Left renal cortex interstitium (tissue), 4 donors: ENCODE results near the gene PDK3. TPM values are rescaled to one million over a fixed set of nuclear protein-coding genes. Genes with fewer than 3 reads are reported as not detected.

Experiments used
- DNase-seq, 4 donors: peaks; one replicate each; pipeline ENCODE4 v3.0.0-alpha.2; 2013; ENCODE audit warnings: low read depth in 4 of 4, low spot score in 2 of 4, missing footprints in 1 of 4
- polyA plus RNA-seq, 4 donors: library from polyadenylated mRNA; unstranded; fragments of 120-200 nt; gene quantifications; one replicate each; pipeline ENCODE4 v1.2.1, GENCODE V29; 2013; ENCODE audit not compliant: insufficient read length in 4 of 4

Gene PDK3
- polyA plus RNA-seq, 4 donors = 7.5 to 11.4 (median 8.8) TPM

DNA sequence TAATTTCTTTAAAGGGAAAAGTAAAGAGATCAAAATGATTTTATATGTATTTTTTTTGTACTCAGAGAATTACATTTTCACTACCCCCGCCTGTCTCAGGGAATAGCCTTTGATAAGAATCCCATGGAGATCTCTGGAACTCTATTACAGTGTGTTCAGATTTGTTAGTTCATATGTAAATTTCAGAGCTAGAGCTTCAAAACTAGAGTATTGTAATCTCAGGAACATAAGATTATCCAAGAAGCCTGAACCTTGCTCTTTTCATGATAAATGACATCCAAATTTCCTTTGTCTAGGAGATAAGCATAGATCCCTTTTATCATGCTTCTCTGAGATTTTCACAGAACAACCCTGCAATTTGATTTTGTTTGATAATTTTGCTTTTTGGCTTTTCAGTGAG lies 82.9 kb downstream of the PDK3 start:
- no peak for DNase-seq

DNA sequence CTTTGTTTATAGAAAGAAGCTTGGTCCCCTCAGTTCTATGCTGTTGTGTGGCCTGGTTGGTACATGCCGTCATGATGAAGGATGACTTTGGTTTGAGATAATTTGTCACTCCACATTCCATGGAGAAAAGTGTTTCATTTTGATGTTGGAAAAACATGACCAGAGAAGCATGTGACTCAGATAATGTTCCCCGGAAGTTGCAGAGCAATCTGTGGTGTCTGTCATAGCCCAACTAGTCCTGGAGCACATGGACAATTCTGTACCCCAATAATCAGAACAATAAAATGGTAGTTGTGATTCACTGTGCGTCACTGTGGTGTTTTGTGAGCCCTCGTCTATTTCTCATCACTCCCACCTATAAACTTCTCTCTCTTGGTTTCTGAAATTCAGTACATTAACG lies 85.1 kb downstream of the PDK3 start:
- no peak for DNase-seq

DNA sequence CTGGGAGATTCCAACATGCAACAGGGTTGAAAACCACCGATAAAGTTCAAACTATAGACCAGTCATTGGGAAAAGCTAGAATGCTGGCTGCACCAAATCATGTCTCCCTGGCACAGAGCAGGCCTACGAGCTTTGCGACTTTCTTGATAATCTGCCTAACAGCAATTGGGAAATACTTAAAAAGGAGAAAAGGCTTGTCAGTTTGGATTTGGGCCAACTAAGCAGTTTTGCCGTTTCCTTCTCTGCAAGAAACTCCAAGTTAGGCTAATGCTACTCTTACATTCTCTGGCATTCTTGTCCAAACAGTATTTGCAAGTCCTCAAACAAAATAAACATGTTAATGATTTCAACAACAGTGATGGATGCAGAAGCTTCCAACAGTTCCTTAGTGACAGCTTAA lies 87.9 kb downstream of the PDK3 start:
- DNase-seq = no peak

DNA sequence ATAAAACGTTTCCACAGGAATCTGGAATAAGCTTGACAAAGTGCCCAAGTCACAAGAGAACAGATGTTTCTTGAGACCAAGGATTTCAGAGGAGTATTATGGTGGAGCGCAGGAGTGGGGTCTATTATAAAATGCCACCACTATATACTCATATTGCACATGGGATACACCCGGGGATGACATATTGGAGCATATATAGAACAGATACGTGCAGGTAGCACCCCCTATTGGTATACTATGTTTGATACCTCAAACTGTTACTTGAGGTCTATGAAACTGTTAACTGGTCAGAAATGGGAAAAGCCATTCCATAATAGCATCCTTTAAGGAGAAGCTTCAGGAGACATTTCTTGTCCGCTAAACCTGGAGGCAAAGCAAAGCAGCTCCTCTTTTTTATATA lies 96.0 kb downstream of the PDK3 start:
- no peak for DNase-seq

DNA sequence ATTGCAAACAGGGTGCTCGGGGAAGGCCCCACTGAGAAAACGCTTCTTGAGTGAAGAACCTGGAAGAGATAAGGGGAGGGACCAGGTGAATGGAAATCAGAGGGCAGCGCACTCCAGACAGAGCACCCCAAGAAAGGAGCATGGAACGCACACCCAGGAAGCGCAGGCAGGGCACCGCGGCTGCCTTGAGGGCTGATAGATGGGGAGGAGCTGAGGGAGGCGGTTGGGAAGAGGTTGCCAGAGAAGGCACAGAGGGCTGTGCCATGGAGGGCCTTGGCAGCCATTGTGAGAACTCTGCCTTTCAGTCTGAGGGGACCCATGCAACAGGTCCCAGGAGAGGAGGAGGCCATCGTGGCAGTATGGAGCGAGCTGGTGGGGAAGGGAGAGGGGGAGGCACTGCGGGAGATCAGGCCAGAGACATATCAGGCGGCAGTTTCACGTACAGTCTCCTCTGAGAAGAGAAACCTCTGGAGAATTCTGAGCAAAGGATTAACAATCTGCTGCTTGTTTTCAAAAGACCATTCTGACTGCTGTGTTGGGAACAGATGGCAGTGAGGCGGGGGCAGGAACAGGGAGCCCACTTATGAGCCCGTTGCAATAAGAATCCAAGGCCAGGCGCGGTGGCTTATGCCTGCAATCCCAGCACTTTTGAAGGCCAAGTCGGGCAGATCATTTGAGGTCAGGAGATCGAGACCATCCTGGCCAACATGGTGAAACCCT lies 98.4 kb downstream of the PDK3 start:
- no peak for DNase-seq

DNA sequence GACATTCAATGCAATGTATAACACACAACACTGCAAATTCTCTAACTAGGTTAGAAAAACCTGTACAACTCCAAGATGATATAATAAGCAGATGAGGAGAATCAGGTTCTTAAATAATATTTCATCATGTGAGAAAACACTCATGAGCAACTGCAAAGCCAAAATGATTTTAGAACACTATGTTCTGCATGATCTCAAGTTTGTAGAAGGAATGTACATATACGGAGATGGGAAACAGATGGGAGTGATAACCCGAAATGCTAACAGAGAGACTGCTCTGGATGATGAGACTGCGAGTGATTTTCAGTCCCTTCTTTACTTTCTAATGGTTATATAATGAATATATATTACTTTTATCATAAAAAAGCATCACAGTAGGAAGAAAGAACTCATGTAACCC lies 101.2 kb downstream of the PDK3 start:
- DNase-seq = no peak

DNA sequence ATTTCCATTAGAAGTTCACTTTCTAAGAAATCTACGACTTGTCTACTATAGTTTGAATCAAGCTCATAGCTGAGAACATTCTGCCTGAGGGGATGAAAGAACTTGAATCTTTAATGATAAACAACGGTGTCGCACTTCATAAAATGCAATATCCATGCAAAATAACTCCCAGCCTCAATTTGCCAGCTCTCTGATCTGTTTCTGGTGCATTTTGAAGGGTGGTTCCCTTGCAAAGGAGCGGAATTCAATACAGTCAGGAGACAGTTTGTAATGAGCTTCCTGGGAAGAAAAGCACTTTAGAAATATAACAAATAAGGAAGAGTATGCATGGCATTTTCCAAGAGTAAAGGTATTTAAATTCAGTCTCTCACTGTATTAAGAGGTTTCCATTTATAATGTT lies 102.1 kb downstream of the PDK3 start:
- no peak for DNase-seq

DNA sequence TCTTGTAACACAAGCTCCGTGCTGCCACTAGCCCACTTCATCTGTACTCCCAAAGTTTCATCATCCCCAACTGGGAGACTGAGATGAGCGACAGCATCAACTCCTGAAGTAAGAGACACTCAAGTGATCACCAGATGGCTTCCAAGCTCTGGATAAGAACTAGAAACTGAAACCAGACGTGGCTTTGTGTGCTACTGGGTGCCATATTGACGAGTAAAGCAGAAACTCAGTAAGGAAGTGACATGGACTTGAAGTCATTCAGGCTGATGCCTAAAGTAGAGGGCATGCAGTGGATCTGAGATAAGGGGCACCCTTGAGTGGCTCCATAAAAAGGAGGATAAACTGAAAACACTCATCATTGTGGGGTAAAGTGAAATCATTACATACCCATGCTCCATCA lies 109.7 kb downstream of the PDK3 start:
- DNase-seq = no peak

DNA sequence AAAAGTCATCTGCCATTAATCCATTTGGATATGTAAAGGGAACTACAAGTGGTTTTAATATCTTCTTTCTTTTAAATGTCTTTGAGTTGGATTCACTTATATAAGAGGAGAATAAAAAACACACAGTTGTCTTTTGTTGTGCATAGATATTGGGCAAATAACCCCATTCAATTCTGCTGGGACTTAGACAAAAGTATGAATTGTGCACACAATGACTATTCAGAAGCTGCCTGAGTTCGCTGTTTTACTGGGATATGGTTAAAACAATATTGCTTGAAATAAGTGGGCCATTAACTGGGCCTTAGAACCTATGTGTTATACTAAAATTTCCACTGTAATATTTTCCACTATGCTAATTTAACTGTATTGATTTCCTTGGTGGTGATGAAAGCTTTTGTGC lies 110.4 kb downstream of the PDK3 start:
- no peak for DNase-seq

DNA sequence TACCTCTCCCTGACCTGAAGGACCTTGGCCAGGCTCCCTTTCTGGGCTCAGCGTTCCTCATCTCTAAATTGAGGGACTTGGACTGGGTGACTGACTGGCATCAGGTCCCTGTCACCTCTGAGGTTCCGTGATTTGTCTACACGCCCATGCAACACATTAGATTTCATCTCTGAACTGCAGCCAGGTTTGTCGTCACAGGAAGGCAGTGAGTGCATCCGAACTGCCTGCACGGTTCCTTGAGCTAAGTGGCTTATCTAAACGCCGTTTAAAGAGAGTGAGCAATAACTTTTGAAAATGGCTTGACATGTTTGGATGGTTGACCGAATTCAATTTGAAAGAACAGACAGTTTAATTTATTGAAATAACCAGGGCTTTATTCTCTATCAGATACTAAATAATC lies 112.0 kb downstream of the PDK3 start:
- no peak for DNase-seq

Other genes starting within 250 kb of the PDK3 start
- gene SUPT20HL2, start 151.2 kb upstream of the PDK3 start, polyA plus RNA-seq = under 1 TPM in 1 of 4 donors, not detected in 3; 0.07 TPM
- gene SUPT20HL1, start 104.6 kb upstream of the PDK3 start, polyA plus RNA-seq = not detected
- gene PCYT1B, start 182.1 kb downstream of the PDK3 start, polyA plus RNA-seq = 1 to 10 TPM; 2.2 to 3.5 (median 2.9) TPM
- gene POLA1, start 228.6 kb downstream of the PDK3 start, polyA plus RNA-seq = 10 to 100 TPM; 15.8 to 18.4 (median 16.7) TPM